ENCODE results near the gene LGALS14. TPM values are rescaled to one million over a fixed set of nuclear protein-coding genes. Genes with fewer than 3 reads are reported as not detected.

Gene LGALS14
- total RNA-seq, 1 donor from 2014 or later = not detected

DNA sequence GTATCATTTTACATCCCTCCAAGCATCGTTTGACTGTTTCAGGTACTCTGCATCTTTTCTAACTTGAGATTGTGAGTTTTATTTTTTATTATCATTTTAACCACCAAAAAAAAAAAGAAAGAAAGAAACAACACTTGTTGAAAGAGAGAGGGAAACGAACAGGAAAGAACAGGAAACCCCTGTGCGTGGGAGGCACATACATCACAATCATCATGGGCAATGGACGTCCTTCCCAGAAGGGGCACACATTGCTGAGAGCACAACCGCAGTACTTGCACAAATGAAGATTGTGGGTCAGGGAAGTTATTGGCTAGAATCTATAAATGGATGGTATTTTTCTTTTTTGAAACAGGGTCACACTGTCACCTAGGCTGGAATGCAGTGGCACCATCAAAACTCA lies 31.8 kb downstream of the LGALS14 start:
- Mint-ChIP-seq H3K27me3 (ENCODE audit: unreplicated experiment) (peaks cover 5% of the 10 kb centered on the region), H3K27ac (ENCODE audit: unreplicated experiment) (no peak overlapping the region), H3K36me3 (ENCODE audit: unreplicated experiment) (no peaks in the 10 kb centered on the region), H3K9me3 (ENCODE audit: unreplicated experiment) (no peaks in the 10 kb centered on the region), H3K4me1 (ENCODE audit: low read depth, unreplicated experiment) (no peaks in the 10 kb centered on the region), H3K4me3 (ENCODE audit: unreplicated experiment) (no peak overlapping the region)
- DNase-seq = no peak
- no peak for TF ChIP-seq CTCF (IDR thresholded peaks at IDR 0.05; ENCODE audit: partially characterized antibody, unreplicated experiment)

DNA sequence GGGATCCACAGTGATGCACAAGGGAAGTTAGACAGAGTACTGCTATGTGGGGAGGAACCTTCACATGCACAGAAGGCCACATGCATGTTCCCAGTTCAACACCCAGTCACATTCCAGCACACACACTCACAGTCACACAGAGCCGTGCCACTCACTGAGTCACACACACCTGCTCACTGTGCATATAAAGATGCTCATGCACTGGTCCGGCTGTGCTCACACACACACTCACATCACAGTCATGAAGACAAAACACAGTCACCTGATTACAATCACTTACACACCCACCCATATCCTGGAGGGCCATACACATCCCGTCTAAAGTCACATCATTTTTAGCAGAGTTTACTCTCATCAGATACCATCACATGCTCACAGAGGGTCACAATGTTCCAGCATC lies 33.1 kb downstream of the LGALS14 start:
- no peak overlapping the region for H3K27ac Mint-ChIP-seq (ENCODE audit: unreplicated experiment)
- H3K4me3 Mint-ChIP-seq (ENCODE audit: unreplicated experiment) = no peak overlapping the region
- H3K36me3 Mint-ChIP-seq (ENCODE audit: unreplicated experiment) = no peaks in the 10 kb centered on the region
- no peak for TF ChIP-seq CTCF (IDR thresholded peaks at IDR 0.05; ENCODE audit: partially characterized antibody, unreplicated experiment)
- H3K27me3 Mint-ChIP-seq (ENCODE audit: unreplicated experiment) = peaks cover 5% of the 10 kb centered on the region
- H3K9me3 Mint-ChIP-seq (ENCODE audit: unreplicated experiment) = no peaks in the 10 kb centered on the region
- no peaks in the 10 kb centered on the region for H3K4me1 Mint-ChIP-seq (ENCODE audit: low read depth, unreplicated experiment)
- DNase-seq = no peak

- Mint-ChIP-seq H3K27ac (ENCODE audit: unreplicated experiment) (no peak within 1 kb of the TSS), H3K36me3 (ENCODE audit: unreplicated experiment) (no peaks in the 10 kb centered on the region), H3K4me1 (ENCODE audit: low read depth, unreplicated experiment) (no peaks in the 10 kb centered on the region), H3K9me3 (ENCODE audit: unreplicated experiment) (no peaks in the 10 kb centered on the region), H3K4me3 (ENCODE audit: unreplicated experiment) (no peak within 1 kb of the TSS), H3K27me3 (ENCODE audit: unreplicated experiment) (peaks cover 5% of the 10 kb centered on the region)
- TF ChIP-seq CTCF (IDR thresholded peaks at IDR 0.05; ENCODE audit: partially characterized antibody, unreplicated experiment) = no peak
- no peak for DNase-seq
Measured at GRCh38 chr19:39737891-39738290, 33.6 kb downstream of the LGALS14 start, which contains the start of gene CLC. CLC (minus strand) TSS chr19:39738029; CDS start chr19:39737952, 77 bp downstream.

GRCh38 chr19:39738814-39739213 lies 34.5 kb downstream of the LGALS14 start:
- Mint-ChIP-seq H3K27ac (ENCODE audit: unreplicated experiment) (no peak overlapping the region), H3K4me3 (ENCODE audit: unreplicated experiment) (no peak overlapping the region), H3K36me3 (ENCODE audit: unreplicated experiment) (no peaks in the 10 kb centered on the region), H3K27me3 (ENCODE audit: unreplicated experiment) (peaks cover 5% of the 10 kb centered on the region), H3K9me3 (ENCODE audit: unreplicated experiment) (no peaks in the 10 kb centered on the region), H3K4me1 (ENCODE audit: low read depth, unreplicated experiment) (no peaks in the 10 kb centered on the region)
- no peak for TF ChIP-seq CTCF (IDR thresholded peaks at IDR 0.05; ENCODE audit: partially characterized antibody, unreplicated experiment)
- DNase-seq = no peak

DNA sequence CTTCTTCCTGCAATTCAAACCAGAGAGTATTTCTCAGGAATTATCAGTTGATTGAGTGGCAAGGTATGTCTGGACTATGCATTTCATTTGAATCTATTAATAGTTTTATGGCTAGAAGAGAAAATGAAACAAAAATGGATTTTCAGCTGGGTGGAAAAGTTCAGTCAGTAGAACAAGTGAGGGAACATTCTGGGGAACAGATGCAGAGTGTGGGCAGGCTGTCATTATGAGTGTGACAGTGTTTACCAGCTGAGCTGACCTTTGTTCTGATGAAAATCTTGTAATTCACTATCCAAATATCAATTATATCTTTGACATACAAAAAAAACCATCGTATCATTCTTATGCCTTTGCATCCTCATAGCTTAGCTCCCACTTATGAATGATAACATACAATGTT lies 36.1 kb downstream of the LGALS14 start:
- no peak for DNase-seq
- Mint-ChIP-seq H3K27me3 (ENCODE audit: unreplicated experiment) (peaks cover 3% of the 10 kb centered on the region), H3K4me3 (ENCODE audit: unreplicated experiment) (no peak overlapping the region), H3K4me1 (ENCODE audit: low read depth, unreplicated experiment) (no peaks in the 10 kb centered on the region), H3K27ac (ENCODE audit: unreplicated experiment) (no peak overlapping the region), H3K36me3 (ENCODE audit: unreplicated experiment) (no peaks in the 10 kb centered on the region), H3K9me3 (ENCODE audit: unreplicated experiment) (no peaks in the 10 kb centered on the region)
- TF ChIP-seq CTCF (IDR thresholded peaks at IDR 0.05; ENCODE audit: partially characterized antibody, unreplicated experiment) = no peak

Measured in glutamatergic neuron (in vitro differentiated cells).